Measurements from ENCODE around the gene CNDP1. TPM values are rescaled to one million over a fixed set of nuclear protein-coding genes. Genes with fewer than 3 reads are reported as not detected.

The CNDP1 gene
- polyA plus RNA-seq, 1 donor (not counting 4 experiments of a cell fraction or from before 2014, with no cell fraction given), result not detected

- no peaks in the 10 kb centered on the region for H3K27me3 ChIP-seq (ENCODE audit: control insufficient read depth, extremely low read depth, insufficient read depth, low read length)
- no peak overlapping the region for H3K27ac ChIP-seq (ENCODE audit: control insufficient read depth, insufficient read depth, low read length)
- dilution Hi-C loops (cut with MboI; ENCODE audit: extremely low pct_ligation_motif_present, low sequenced_read_pairs), result no loop called here
- FAIRE-seq (no peak), DNase-seq (ENCODE audit: low read depth, low spot score) (no peak)
- H3K4me3 ChIP-seq (ENCODE audit: control insufficient read depth in 2 of 3, extremely low read depth in 1 of 3, insufficient read depth in 2 of 3, low read depth in 1 of 3, low read length in 3 of 3), result no peak overlapping the region
- H2AFZ ChIP-seq (ENCODE audit: control insufficient read depth, low read length), result no peak overlapping the region
- no peaks in the 10 kb centered on the region for H4K20me1 ChIP-seq (ENCODE audit: control insufficient read depth, extremely low read depth, insufficient read depth, low read length)
- no peaks in the 10 kb centered on the region for H3K9me3 ChIP-seq (ENCODE audit: control insufficient read depth, low read depth, low read length)
- H3K4me2 ChIP-seq (ENCODE audit: control insufficient read depth, extremely low read depth, insufficient read depth, low read depth, low read length), result no peak overlapping the region
- H3K9me1 ChIP-seq (ENCODE audit: control insufficient read depth, extremely low read depth, insufficient read depth, low read length), result no peaks in the 10 kb centered on the region
- no peak overlapping the region for H3K9ac ChIP-seq (ENCODE audit: control insufficient read depth, extremely low read depth, insufficient read depth, low read length)
- H3K36me3 ChIP-seq (ENCODE audit: control insufficient read depth in 2 of 2, extremely low read depth in 1 of 2, insufficient read depth in 2 of 2, low read length in 2 of 2), result peaks cover 35 to 39% of the 10 kb centered on the region in 2 experiments
- peaks cover 9% of the 10 kb centered on the region for H3K79me2 ChIP-seq (ENCODE audit: control insufficient read depth, insufficient read depth, low read length)
- no peaks in the 10 kb centered on the region for H3K4me1 ChIP-seq (ENCODE audit: control insufficient read depth, extremely low read depth, insufficient read depth, low read length)
- TF ChIP-seq EZH2 (IDR thresholded peaks at IDR 0.05; ENCODE audit: low read length), result no peak
- TF ChIP-seq CTCF (optimal IDR thresholded peaks at IDR 0.05 in 1 of 3, IDR thresholded peaks at IDR 0.05 in 1 of 3, conservative IDR thresholded peaks at IDR 0.05 in 1 of 3; ENCODE audit: extremely low read depth in 1 of 3, insufficient read depth in 2 of 3, low read length in 3 of 3), result no peak
Measured at GRCh38 chr18:74517236-74517630, 17.1 kb upstream of the CNDP1 start.

- dilution Hi-C loops (cut with MboI; ENCODE audit: extremely low pct_ligation_motif_present, low sequenced_read_pairs), result no loop called here
- Histone ChIP-seq H3K4me1 (ENCODE audit: control insufficient read depth, extremely low read depth, insufficient read depth, low read length) (no peaks in the 10 kb centered on the region), H3K79me2 (ENCODE audit: control insufficient read depth, insufficient read depth, low read length) (peaks cover 2% of the 10 kb centered on the region), H2AFZ (ENCODE audit: control insufficient read depth, low read length) (no peak overlapping the region), H3K36me3 (ENCODE audit: control insufficient read depth in 2 of 2, extremely low read depth in 1 of 2, insufficient read depth in 2 of 2, low read length in 2 of 2) (peaks cover 30 to 33% of the 10 kb centered on the region in 2 experiments), H3K9ac (ENCODE audit: control insufficient read depth, extremely low read depth, insufficient read depth, low read length) (no peak overlapping the region), H3K4me2 (ENCODE audit: control insufficient read depth, extremely low read depth, insufficient read depth, low read depth, low read length) (no peak overlapping the region), H3K9me1 (ENCODE audit: control insufficient read depth, extremely low read depth, insufficient read depth, low read length) (no peaks in the 10 kb centered on the region), H3K4me3 (ENCODE audit: control insufficient read depth in 2 of 3, extremely low read depth in 1 of 3, insufficient read depth in 2 of 3, low read depth in 1 of 3, low read length in 3 of 3) (no peak overlapping the region), H3K27ac (ENCODE audit: control insufficient read depth, insufficient read depth, low read length) (no peak overlapping the region), H4K20me1 (ENCODE audit: control insufficient read depth, extremely low read depth, insufficient read depth, low read length) (no peaks in the 10 kb centered on the region), H3K9me3 (ENCODE audit: control insufficient read depth, low read depth, low read length) (no peaks in the 10 kb centered on the region), H3K27me3 (ENCODE audit: control insufficient read depth, extremely low read depth, insufficient read depth, low read length) (no peaks in the 10 kb centered on the region)
- TF ChIP-seq CTCF (optimal IDR thresholded peaks at IDR 0.05 in 1 of 3, IDR thresholded peaks at IDR 0.05 in 1 of 3, conservative IDR thresholded peaks at IDR 0.05 in 1 of 3; ENCODE audit: extremely low read depth in 1 of 3, insufficient read depth in 2 of 3, low read length in 3 of 3) (no peak), EZH2 (IDR thresholded peaks at IDR 0.05; ENCODE audit: low read length) (no peak)
- FAIRE-seq, result no peak
- no peak for DNase-seq (ENCODE audit: low read depth, low spot score)
Measured at GRCh38 chr18:74518456-74519295, 15.6 kb upstream of the CNDP1 start.
